HepG2 (cell line): ENCODE data around the gene NDUFB5. TPM values are rescaled to one million over a fixed set of nuclear protein-coding genes. Genes with fewer than 3 reads are reported as not detected.

Experiments
- ATF3 ChIP-seq: sonication (generic); formaldehyde crosslinking; IDR thresholded peaks from 2 replicates; pipeline ENCODE4 v1.4.0; 2020; ENCODE audit warnings: missing genetic modification reagents
- FOSL2 ChIP-seq: sonication (generic); formaldehyde crosslinking; IDR thresholded peaks from 2 replicates; pipeline ENCODE4 v1.4.0; 2020; ENCODE audit warnings: missing genetic modification reagents
- FOXK1 ChIP-seq: sonication (generic); formaldehyde crosslinking; IDR thresholded peaks from 2 replicates; pipeline ENCODE4 v1.4.0; 2020; ENCODE audit warnings: low read depth, missing genetic modification reagents, borderline replicate concordance
- IKZF1 ChIP-seq: fragments of 450-650 bp; IDR thresholded peaks from 2 replicates; pipeline ENCODE4 v1.7.1; 2016
- JARID2 ChIP-seq: sonication (generic); formaldehyde crosslinking; IDR thresholded peaks from 2 replicates; pipeline ENCODE4 v1.8.1; 2023; ENCODE audit warnings: missing genetic modification reagents, inconsistent platforms; ENCODE audit not compliant: insufficient replicate concordance
- MBD4 ChIP-seq: IDR thresholded peaks from 2 replicates; pipeline ENCODE4 v1.6.1; 2012; ENCODE audit warnings: low read length, inconsistent platforms, borderline replicate concordance
- MIER3 ChIP-seq: IDR thresholded peaks from 2 replicates; pipeline ENCODE4 v1.6.1; 2016; ENCODE audit warnings: missing compliant biosample characterization, borderline replicate concordance
- PLSCR1 ChIP-seq: sonication (generic); formaldehyde crosslinking; IDR thresholded peaks from 2 replicates; pipeline ENCODE4 v1.5.0; 2020; ENCODE audit warnings: missing genetic modification reagents, mild to moderate bottlenecking, borderline replicate concordance
- PRDM15 ChIP-seq: sonication (generic); formaldehyde crosslinking; IDR thresholded peaks from 2 replicates; pipeline ENCODE4 v1.4.0; 2020; ENCODE audit warnings: missing genetic modification reagents
- PRDM4 ChIP-seq: sonication (generic); formaldehyde crosslinking; IDR thresholded peaks from 2 replicates; pipeline ENCODE4 v1.9.0; 2021; ENCODE audit warnings: missing genetic modification reagents, borderline replicate concordance
- RARG ChIP-seq: sonication (generic); formaldehyde crosslinking; IDR thresholded peaks from 2 replicates; pipeline ENCODE4 v1.4.0; 2020; ENCODE audit warnings: low read depth, mild to moderate bottlenecking, missing genetic modification reagents
- RFX1 ChIP-seq: fragments of 450-650 bp; IDR thresholded peaks from 2 replicates; pipeline ENCODE4 v1.6.1; 2017
- SP4 ChIP-seq: sonication (generic); formaldehyde crosslinking; IDR thresholded peaks from 2 replicates; pipeline ENCODE4 v1.8.1; 2023; ENCODE audit warnings: mild to moderate bottlenecking, missing genetic modification reagents
- TIGD3 ChIP-seq: sonication (generic); formaldehyde crosslinking; IDR thresholded peaks from 2 replicates; pipeline ENCODE4 v1.5.1; 2020; ENCODE audit warnings: mild to moderate bottlenecking, missing genetic modification reagents, borderline replicate concordance
- ZNF282 ChIP-seq: fragments of 450-650 bp; IDR thresholded peaks from 2 replicates; pipeline ENCODE4 v1.6.1; 2018; ENCODE audit not compliant: partially characterized antibody
- ZNF343 ChIP-seq: sonication (generic); formaldehyde crosslinking; IDR thresholded peaks from 2 replicates; pipeline ENCODE4 v1.4.0; 2020; ENCODE audit warnings: mild to moderate bottlenecking, missing genetic modification reagents
- ZNF468 ChIP-seq: sonication (generic); formaldehyde crosslinking; IDR thresholded peaks from 2 replicates; pipeline ENCODE4 v1.8.0; 2022; ENCODE audit warnings: mild to moderate bottlenecking, moderate library complexity, missing genetic modification reagents
- ZNF501 ChIP-seq: sonication (generic); formaldehyde crosslinking; IDR thresholded peaks from 2 replicates; pipeline ENCODE4 v1.5.1; 2020; ENCODE audit warnings: mild to moderate bottlenecking, moderate library complexity, missing genetic modification reagents
- ZNF691 ChIP-seq: sonication (generic); formaldehyde crosslinking; IDR thresholded peaks from 2 replicates; pipeline ENCODE4 v1.4.0; 2020; ENCODE audit warnings: missing genetic modification reagents, low read depth, mild to moderate bottlenecking, borderline replicate concordance
- ZNF780A ChIP-seq: sonication (generic); formaldehyde crosslinking; IDR thresholded peaks from 2 replicates; pipeline ENCODE4 v1.8.0; 2022; ENCODE audit warnings: mild to moderate bottlenecking, missing genetic modification reagents, moderate library complexity
- polyA plus RNA-seq, 8 experiments: library from polyadenylated mRNA; depleted of rRNA in 3 of 8; stranded (reverse) in 7 of 8; unstranded in 1 of 8; fragments of >200 nt; fragmentation: Illumina TruSeq in 4 of 8; extraction: Trizol in 4 of 8; gene quantifications; 2 replicates each; pipeline versions ENCODE4 v1.2.1 to v1.2.3, GENCODE V29; 2011 to 2016; ENCODE audit warnings: low read depth in 4 of 8, missing spikeins in 1 of 8, mixed read lengths in 1 of 8; ENCODE audit not compliant: insufficient read depth in 1 of 8
- total RNA-seq, 5 experiments: library from RNA; depleted of rRNA; stranded (reverse); fragments of >200 nt; fragmentation: Illumina TruSeq; extraction: Trizol; gene quantifications; 2 replicates each; pipeline ENCODE4 v1.2.3, GENCODE V29; 2016; ENCODE audit warnings: low read depth in 1 of 5

Gene NDUFB5
- total and polyA plus RNA-seq, 2 of the 13 experiments (the other 11 are each of a cell fraction or from before 2014, with no cell fraction given) = 43.3 to 120 TPM

GRCh38 chr3:179562591-179563270, 41.9 kb upstream of the NDUFB5 start, which contains the start of gene ACTL6A (continued):
- TF ChIP-seq PRDM4 (no peak), FOSL2 (no peak; the same call in 1 of the 2 replicates), ZNF691 (CRISPR knock-in tag) (0 out of 2 replicates have a peak, but pooled peaks have one; percentile 55), PLSCR1 (no peak), ZNF501 (CRISPR knock-in tag) (peak; percentile 55; the same call in 1 of the 2 replicates), ZNF282 (no peak), ZNF468 (CRISPR knock-in tag) (no peak), ZNF780A (no peak), SP4 (peak; percentile 81; the same call in 1 of the 2 replicates), RFX1 (no peak), ATF3 (CRISPR knock-in tag) (no peak), PRDM15 (CRISPR knock-in tag) (no peak), IKZF1 (no peak), FOXK1 (CRISPR knock-in tag) (peak; percentile 88), MIER3 (CRISPR knock-in tag) (peak; percentile 74; the same call in 1 of the 2 replicates), ZNF343 (CRISPR knock-in tag) (peak; percentile 45; the same call in 1 of the 2 replicates), TIGD3 (CRISPR knock-in tag) (peak; percentile 56; the same call in 1 of the 2 replicates), JARID2 (CRISPR knock-in tag) (no peak), MBD4 (no peak), RARG (0 out of 2 replicates have a peak, but pooled peaks have one; percentile 37)
